SK-N-MC (cell line): ENCODE data around the gene TYR.

ENCODE experiments used
- EZH2 ChIP-seq: fragments of 200-600 bp; sonication (generic); IDR thresholded peaks from one replicate; pipeline ENCODE4 v1.6.1; 2017; ENCODE audit warnings: antibody characterized with exemption
- POLR2AphosphoS5 ChIP-seq: IDR thresholded peaks from 2 replicates; pipeline ENCODE4 v1.6.1; 2012; ENCODE audit warnings: mild to moderate bottlenecking, low read depth, low read length, borderline replicate concordance

DNA sequence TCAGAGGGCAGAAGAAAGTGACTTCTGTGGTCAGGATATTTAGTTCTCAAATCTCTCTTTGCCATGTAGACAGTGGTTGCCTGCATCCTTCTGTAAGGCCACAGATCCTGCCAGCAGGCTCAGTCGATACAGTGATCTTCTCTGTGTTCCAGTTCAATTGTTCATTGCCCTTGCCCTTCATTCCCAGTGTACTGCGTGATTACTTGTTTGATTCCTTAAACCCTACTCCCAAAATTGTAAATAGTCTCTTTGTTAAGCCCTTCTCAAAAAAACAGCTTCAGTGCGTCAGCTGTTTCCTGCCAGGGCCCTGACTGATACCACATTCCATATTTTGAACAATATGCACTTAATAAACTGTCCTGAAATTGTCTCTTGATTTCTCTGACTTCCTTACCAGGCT lies 9.3 kb upstream of the TYR start:
- TF ChIP-seq POLR2AphosphoS5 (no peak), EZH2 (no peak)
